NCI-H1092 (cell line): ENCODE measurements around the gene DUSP23.

Source experiments
- DNase-seq: peaks from one replicate; lab custom pipeline; 2025; lab: John Stamatoyannopoulos, UW

Gene DUSP23

GRCh38 chr1:159786465-159786864 is 5.7 kb downstream of the DUSP23 start:
- no peak for DNase-seq

- no peak for DNase-seq
Measured at GRCh38 chr1:159786966-159787365, 6.2 kb downstream of the DUSP23 start.

DNA sequence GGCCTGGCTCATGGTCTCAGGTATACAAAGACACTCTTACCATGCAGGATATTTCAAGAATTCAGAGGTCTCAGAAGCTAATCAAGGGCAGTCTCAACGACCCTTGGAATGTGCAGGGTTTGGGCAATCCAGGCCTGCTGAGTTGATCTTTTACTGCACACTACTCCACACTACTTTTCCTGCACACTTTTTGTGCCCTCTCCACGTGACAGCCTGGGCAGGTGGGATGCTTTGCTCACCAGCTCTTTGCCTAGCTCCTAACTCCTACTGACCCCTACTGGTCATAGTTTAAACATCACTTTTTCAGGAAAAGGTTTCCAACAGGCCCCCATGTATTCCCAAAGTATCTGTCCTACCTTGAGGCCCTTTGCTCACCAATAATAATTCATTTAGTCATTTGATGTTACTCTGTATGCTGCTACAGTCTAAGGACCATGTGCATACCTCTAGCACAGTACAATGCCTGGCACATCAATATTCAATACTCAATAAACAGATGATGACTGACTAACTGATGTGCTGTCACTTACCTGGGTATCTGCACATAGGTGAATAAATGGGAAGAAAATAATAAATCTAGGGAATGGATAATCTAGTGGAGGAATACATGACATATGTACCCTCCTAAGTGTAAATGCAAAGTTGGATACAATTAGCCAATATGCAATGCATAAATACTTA is 9.6 kb downstream of the DUSP23 start:
- DNase-seq: no peak

GRCh38 chr1:159791031-159791430 is 10.3 kb downstream of the DUSP23 start:
- no peak for DNase-seq

- DNase-seq: no peak
Measured at GRCh38 chr1:159791461-159791860, 10.7 kb downstream of the DUSP23 start.

GRCh38 chr1:159795534-159795933 is 14.8 kb downstream of the DUSP23 start:
- DNase-seq: no peak

DNA sequence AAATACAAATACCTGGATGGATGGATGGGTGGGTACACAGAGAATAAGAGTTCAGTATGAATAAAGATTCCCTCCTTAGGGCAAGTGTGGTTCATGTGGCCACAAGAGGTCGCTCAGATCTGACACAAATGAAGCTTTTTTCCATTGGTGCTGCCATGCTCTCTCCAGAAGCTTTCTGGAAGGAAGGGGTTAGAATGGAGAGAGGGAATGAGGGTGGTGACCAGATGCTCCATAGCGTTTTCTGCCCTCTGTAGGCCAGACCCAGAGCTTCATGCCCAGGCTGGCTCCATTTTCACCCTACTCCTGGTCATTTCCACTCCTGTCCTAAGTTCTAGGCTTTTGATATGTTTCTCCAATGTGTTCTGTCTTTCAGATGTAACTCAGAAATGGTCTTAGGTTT is 18.1 kb downstream of the DUSP23 start:
- DNase-seq: peak; percentile 79

GRCh38 chr1:159799446-159799985 is 18.8 kb downstream of the DUSP23 start:
- DNase-seq: no peak

GRCh38 chr1:159800177-159800930 is 19.6 kb downstream of the DUSP23 start:
- no peak for DNase-seq

DNA sequence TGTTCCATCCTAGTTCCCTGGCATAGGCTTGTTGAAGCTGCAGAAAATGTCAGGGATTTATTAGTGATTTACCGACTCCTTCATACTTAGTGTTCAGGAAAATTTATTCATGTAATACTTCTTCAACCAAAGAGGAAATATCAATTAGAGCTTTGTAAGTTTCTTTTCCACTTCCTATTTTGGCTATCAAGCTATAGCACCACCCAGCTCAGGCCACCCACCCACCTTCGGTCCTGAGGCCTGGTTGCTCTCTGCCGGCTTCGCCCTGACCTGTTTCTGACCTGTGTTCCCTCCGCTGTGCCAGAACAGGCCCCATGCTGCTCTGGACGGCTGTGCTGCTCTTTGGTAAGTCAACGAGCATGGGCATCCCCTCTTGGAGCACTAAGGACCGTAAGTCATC is 21.3 kb downstream of the DUSP23 start, which contains the start of gene FCRL6:
FCRL6 (plus strand) TSS at position 250 of the 400 bp plus-strand sequence; CDS start at position 315, 65 bp downstream.
- DNase-seq: no peak

DNA sequence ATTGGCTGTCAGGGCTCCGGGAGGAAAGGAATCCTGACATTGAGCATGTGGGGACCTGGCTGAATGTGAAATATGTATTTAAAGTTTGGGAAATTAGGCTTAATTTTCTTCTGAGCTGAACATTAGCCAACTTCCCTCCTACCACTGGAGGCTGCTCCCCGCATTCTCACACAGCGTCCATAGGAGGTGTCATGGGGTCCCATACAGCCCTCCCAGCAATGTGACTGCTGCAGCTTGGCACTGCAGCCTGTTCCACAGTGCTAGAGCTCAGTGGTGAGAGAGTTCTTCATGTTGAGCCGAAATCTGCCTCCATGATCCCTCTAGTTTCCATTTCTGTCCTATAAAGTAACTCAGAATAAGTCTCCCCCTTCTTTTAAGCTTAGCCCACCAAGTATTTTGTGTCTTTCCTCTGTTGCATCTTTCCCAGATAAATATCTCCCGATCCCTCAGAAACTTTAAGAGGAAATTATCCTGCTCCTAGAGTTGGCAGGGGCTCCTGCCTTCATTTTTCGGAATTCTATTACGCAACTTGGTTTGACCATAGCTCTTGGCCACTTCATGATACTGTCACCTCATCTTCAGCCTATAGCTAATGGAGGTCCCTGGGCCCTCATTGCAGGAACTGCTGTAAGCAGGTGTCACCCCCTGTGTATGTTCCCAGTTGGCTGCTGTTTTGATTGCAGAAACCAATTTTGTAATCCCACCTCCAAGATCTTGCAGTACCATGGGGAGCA is 23.4 kb downstream of the DUSP23 start:
- DNase-seq: no peak

GRCh38 chr1:159804924-159805323 is 24.2 kb downstream of the DUSP23 start:
- no peak for DNase-seq

GRCh38 chr1:159815926-159816325 is 35.2 kb downstream of the DUSP23 start:
- no peak for DNase-seq

DNA sequence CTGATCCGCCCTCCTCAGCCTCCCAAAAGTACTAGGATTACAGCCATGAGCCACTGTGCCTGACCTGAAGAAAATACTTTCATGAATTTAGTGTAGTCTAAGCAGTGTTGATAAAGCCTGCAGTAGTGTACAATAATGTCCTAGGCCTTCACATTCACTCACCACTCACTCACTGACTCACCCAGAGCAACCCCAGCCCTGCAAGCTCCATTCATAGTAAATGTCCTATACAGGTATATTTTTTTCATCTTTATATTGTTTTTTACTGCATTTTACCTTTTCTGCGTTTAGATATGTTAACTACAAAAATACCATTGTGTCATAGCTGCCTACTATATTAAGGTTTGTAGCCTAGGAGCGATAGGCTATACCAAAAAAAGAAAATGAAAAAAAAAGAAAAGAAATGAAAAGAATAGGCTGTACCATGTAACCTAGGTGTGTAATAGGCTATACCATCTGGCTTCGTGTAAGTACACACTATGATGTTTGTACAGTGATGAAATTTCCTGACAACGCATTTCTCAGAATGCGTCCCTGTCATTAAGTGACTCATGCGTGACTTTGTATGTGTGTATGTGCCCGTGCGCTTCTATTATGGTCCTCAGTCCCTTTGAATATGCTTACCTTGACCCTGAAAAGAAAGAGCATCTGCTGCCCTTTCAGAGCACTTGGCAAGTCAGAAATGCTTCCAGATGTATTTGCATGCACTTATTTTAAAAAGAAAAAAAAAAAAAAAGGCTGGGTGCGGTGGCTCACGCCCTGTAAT is 36.7 kb downstream of the DUSP23 start:
- peak; percentile 69 for DNase-seq

GRCh38 chr1:159821171-159821867 is 40.6 kb downstream of the DUSP23 start:
- DNase-seq: peak; percentile 43

- no peak for DNase-seq
Measured at GRCh38 chr1:159823406-159823805, 42.6 kb downstream of the DUSP23 start.

DNA sequence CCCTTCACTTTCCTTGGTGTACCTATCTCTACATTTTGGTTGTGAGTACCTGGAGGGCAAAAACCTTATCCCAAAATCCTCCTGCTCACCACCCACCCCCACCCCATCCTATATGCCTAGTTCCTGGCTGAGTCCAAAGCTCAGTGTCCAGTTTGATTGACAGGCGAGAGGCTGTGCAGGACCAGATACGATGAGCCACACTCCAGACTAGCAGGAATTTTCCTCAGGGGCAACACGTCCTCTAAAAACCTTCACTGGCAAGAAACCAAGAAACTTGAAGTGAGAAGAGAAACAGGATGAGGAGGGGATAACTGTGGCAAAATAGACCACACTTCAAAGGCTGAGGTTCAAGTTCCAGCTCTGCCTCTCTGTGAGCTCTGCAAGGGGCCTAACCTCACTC is 44.8 kb downstream of the DUSP23 start:
- DNase-seq: no peak

- DNase-seq: no peak
Measured at GRCh38 chr1:159826441-159827101, 45.8 kb downstream of the DUSP23 start, which contains the start of gene SLAMF8. Gene SLAMF8, plus strand, starts transcription at chr1:159826873. Its CDS starts 26 bp downstream, at chr1:159826899.

DNA sequence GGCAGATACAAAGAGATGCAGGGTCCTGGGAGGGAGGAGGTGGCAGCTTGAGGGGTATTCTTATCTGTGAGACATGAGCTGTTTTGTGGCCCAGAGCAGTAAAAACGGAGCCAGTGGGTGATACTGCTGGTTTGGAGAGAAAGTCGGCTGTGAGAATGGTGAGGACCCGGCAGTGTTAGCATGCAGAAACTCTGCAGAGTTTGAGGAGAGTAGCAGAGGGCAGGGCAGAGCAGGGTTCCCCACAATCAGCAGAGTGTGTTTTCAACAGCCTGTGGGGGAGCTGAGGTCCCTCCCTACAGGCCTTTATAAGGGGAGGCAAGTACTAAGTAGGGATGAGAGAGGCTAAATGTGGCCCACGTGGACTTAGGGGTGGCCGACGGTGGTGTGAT is 46.3 kb downstream of the DUSP23 start:
- DNase-seq: no peak

DNA sequence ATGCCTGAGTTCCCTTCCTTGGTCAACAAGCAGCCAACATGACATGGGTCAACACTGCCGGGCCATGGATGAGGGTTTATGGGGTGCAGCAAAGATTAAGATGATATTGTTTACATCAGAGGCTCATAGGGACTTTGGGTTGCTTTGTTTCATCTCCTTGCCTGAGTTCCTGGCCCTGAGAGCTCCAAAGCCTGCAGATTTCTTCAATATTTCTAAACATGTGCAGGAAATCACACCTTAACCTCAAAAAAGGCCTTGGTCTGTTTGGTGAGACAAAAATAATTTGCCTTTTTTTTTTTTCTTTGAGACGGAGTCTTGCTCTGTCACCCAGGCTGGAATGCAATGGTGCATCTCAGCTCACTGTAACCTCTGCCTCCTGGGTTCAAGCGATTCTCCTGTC is 46.8 kb downstream of the DUSP23 start:
- no peak for DNase-seq
